GM18507 (cell line): ENCODE results near the gene CARD11.
"Not testable (repeated sequence)": the region's sequence is repeated elsewhere in the genome, so short reads cannot be mapped to it uniquely, and the experiment has no call there.

ENCODE experiments used
- DNase-seq: peaks from one replicate; pipeline ENCODE4 v3.0.0; 2011; ENCODE audit warnings: low read depth; ENCODE audit not compliant: insufficient read length; ENCODE audit errors: extremely low spot score
- FAIRE-seq: peaks from 2 replicates; lab custom pipeline; 2011; peaks lifted over from hg19 to GRCh38; lab: Jason Lieb, UNC

Gene CARD11

GRCh38 chr7:2920956-2921652 lies 122.6 kb downstream of the CARD11 start:
- no peak for DNase-seq
- FAIRE-seq = no peak

GRCh38 chr7:2920480-2920879 lies 123.2 kb downstream of the CARD11 start:
- FAIRE-seq, DNase-seq: not testable (repeated sequence)

DNA sequence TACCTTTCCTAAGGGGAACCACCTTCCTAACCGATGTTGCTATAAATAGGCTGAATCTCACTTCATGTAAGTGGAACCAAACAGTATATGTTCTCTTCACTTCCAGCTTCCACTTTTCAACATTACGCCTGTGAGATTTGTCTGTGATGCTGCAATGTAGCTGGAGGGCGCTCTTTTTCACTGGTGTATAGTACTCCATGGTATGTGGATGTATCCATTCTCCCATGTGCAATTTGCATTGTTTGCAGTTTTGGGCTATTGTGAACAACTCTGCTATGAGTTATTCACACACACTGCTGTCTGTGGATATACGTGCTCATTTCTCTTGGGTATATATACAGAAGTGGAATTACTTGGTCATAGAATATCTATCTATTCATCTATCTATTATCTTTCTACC lies 123.6 kb downstream of the CARD11 start:
- FAIRE-seq (no peak), DNase-seq (no peak)

DNA sequence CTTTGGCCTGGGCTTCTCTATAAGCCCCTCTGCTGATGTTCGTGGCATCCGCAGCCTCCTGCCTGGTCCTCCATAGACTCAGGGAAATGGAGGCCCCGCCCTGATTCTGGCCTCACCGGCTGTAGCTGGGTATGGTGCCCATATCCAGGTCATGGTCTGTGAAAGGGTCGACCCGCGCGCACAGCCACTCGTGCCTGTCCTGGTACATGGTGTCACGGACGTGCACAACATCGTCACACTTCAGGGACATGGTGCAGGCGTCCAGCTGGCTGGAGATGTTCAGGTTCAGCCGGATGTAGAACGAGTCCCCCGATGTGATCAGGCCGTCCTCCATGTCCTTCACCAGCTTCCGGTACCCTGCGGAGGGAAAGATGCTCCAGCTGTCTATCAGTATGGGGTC lies 124.4 kb downstream of the CARD11 start:
- FAIRE-seq = no peak
- DNase-seq = no peak

DNA sequence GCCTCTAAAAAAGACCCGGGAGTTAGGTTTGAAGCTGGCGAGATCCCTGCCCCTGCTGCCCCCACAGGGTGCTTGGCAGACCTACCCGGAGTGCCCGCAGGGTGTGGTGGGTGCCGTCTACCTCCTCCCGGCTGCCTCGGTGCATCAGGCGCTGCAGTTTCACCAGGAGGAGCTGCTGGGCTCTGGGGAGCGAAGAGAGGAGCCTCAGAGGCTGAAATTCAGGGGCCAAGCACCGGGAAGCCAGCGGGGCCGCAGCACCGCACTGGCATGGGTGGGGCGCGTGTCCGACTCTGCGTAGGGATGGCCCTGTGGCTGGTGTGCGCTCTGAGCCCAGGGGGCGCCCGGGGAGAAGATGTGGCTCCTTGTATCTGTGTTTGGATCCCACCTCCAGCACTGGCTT lies 125.3 kb downstream of the CARD11 start:
- DNase-seq (no peak), FAIRE-seq (no peak)

GRCh38 chr7:2915023-2915422 lies 128.6 kb downstream of the CARD11 start:
- FAIRE-seq (no peak), DNase-seq (no peak)

- FAIRE-seq = no peak
- no peak for DNase-seq
Observed at GRCh38 chr7:2913760-2914387, 129.8 kb downstream of the CARD11 start.

DNA sequence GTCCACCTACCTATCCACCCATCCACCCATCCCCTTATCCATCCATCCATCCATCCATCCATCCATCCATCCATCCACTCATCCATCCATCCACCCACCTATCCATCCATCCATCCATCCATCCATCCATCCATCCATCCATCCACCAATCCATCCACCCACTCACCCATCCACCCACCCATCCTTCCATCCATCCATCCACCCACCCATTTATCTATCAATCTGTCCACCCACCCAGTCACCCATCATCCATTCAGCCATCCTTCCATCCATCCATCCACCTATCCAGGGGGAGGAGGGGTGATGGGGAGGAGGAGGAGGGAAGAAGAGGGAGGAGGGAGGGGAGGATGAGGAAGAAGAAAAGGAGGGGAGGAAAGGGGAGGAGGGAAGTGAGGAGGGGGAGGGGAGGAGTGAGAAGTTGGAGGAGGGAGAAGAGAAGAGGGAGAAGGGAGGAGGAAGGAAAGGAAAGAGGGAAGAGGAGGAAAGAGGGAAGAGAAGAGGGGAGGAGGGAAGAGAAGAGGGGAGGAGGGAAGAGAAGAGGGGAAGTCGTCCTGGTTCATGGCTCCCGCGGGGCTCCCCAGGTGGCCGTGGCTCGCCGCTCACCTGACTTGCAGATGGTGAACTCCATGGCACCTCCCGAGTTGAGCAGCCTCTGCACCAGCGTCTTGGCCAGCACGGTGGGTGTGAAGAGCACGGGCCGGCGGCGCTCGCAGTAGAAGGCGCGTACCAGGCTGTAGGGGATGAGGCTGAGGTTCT lies 130.8 kb downstream of the CARD11 start:
- FAIRE-seq = no peak
- no peak for DNase-seq

DNA sequence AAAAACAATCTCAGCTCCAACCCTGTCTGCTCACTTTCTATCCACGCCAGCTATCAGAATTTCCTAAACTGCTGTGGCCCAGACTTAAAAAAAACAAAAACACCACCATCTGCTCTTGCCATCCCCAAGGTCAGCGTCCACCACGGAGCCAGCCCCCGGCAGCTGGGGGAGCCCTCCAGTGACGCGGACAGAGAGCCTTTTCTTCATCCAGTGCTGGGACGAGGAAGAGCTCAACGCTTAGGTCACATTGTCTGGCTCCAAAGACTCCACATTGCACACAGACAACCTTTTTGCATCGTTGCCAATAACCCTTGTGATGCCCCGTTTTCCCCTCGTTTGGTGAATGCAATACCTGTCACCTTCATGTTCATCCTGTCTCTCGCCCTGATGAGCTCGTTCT lies 132.2 kb downstream of the CARD11 start:
- FAIRE-seq = no peak
- DNase-seq = no peak

DNA sequence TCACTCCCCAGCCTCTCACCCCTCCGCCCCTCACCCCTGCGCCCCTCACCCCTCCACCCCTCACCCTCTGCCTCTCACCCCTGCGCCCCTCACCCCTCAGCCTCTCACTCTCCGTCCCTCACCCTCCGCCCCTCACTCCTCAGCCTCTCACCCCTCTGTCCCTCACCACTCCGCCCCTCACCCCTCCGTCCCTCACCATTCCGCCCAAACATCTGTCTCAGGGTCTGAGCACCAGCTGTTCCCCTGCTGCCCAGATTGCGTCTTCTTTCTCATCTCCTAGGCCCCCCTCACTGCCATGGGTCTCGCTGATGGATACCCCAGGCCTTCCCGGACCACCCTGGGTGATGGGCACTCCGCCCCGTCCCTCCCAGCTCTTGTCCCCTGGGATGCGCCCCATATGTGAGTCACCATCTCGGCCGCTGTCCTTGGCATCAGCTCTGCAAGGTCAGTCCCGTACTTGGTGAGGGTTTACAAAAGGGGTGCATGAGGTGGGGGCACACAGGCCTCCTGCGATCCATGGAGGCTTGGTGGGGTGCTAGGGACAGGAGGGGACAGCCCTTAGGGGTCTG lies 134.1 kb downstream of the CARD11 start:
- DNase-seq (no peak), FAIRE-seq (no peak)

DNA sequence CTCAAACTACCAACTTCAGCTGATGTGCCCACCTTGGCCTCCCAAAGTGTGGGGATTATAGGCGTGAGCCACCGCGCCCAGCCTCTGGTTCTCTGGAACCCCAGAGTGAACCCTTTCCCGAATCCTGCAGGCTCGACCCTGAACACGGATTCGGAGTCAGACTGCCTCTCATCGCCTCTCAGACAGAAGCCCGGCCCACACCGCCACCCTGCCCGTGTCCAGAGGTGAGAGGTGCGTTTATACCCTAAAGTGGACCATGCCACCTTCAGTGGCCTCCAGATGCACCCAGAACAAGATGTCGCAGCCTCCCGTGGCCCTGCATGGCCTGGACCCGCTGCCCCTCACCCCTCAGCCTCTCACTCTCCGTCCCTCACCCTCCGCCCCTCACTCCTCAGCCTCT lies 134.6 kb downstream of the CARD11 start:
- DNase-seq = no peak
- no peak for FAIRE-seq

DNA sequence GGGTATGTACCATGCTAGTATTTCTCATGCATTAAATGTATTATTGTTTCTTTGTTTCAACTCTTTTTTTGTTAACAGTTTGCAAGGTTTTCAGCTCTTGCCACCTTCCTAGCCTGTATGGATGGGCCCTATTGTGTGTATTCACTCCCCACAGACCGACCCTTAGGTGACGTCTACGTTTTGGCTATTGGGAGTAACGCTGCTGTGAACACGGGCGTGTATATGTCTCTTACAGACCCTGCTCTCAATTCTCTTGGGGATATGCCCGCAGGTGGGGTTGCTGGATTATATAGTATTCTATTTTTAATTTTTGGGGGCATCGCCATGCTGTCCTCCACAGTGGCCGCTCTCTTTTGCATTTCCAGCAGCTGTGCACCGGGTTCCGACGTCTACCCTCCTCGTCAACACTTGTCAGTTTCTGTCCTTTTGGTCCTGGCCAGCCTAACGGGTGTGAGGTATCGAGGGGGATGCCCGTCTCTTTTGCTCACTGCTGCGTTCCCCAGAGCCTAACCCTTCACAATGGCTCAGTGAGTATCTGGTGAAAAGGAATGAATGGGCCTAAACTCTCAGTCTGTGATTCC lies 135.5 kb downstream of the CARD11 start:
- DNase-seq (no peak), FAIRE-seq (no peak)

DNA sequence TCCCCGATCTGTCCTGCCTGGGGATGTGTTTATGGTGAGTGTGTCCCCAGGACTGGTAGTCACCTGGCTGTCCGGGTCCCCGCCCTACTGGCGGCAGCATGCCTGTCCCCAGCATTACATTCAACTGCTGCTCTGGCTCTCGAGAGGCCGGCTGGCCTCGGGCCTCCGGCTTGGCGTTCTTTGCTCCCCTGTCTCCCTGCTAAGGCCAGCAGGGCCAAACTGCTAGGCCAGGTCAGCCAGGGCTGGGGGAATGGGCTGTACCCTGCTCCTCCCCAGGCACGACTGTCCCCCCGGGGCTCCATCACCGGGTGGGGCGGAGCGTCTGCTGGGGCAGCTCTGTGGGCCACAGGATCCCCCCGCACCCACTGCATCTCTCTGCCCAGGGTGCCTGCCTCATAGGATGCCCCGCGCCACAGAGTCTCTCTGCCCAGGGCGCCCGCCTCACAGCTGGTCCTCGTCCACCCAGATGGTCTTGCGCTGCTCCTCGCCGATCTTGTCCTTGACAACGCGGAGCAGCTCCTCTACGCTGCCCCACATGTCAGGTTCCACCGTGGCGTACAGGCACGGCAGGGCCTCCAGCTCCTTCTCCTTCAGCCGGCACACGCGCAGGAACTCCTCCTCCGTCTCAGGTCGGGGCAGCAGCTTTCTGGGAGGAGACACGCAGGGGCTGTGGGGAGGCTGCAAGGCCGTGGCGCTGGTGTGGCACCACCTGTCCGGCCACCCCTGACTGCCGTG lies 137.3 kb downstream of the CARD11 start:
- no peak for DNase-seq
- no peak for FAIRE-seq

DNA sequence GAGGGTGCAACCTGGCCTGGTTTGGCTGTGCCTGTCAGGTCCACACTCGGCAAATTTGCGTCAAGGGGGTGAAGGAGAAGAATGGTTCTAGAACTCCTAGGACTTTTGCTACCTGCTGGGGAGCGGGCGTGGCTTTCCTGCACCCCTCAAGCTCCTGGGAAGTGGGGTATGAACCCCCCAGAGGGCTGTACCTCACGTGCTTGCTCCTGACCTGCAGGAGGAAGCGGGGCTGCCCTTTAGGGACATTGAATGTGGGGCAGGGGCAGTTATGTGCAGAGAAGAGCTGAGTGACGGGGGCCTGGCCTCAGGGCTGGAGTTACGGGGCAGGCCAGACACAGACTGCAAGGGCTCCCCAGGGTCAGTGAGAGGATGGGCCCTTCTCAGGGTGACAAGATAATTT lies 138.2 kb downstream of the CARD11 start:
- FAIRE-seq (no peak), DNase-seq (no peak)

- DNase-seq (no peak), FAIRE-seq (no peak)
Observed at GRCh38 chr7:2905027-2905426, 138.6 kb downstream of the CARD11 start.

DNA sequence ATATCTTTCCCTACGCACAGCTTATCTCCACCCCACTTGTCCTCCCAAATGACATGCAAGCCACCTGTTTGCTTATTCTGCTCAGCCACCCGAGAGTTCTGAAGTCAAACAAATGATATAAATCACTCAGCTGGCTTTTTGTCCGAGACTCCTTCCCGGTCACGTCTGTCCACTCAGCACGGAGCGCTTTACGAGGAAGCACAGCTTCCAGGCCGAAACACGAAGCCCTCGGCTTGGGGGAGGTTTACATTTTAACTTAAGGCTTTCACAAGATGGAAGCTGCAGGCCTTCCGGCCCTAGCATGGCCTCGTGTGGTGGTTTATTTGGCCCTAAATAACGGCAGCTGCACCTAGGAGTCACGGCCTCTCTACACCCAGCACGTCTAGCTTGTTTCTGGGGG lies 139.5 kb downstream of the CARD11 start:
- FAIRE-seq (no peak), DNase-seq (no peak)

- FAIRE-seq (no peak), DNase-seq (no peak)
Observed at GRCh38 chr7:2903682-2904162, 139.9 kb downstream of the CARD11 start.

DNA sequence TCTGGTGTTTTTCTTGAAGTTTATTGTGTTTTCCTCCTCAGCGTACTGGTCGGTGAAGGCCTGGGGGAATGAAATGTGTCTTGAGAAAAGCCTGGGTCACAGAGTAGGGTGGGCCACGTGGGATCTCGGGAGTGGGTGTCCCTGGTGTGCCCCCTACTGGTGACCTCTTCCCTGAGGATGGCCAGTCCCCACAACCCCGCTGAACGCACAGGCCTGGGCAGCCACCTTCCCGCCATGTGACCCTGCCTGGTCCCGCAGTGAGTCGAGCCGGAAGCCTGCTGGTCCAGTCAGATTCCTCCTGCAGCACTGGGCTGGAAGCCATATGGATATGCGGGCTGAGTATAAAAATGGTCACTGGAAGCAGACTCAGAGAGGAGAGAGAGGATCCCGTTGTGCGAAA lies 146.6 kb downstream of the CARD11 start:
- FAIRE-seq = no peak

GRCh38 chr7:2896131-2896530 lies 147.5 kb downstream of the CARD11 start:
- DNase-seq = no peak
- FAIRE-seq = no peak

More for the DNA sequence above, 146.6 kb downstream of the CARD11 start:
- no peak for DNase-seq
